Esophagus muscularis mucosa (tissue), 4 donors: ENCODE results near the gene EEA1. TPM values are rescaled to one million over a fixed set of nuclear protein-coding genes. Genes with fewer than 3 reads are reported as not detected.

Experiments used
- DNase-seq: peaks from one replicate; pipeline ENCODE4 v3.0.0-alpha.2; 2017; ENCODE audit errors: extremely low spot score
- H3K27ac ChIP-seq, 4 donors: fragments of 200-600 bp; sonication (generic); replicated peaks in 1 of 4; 1 replicate in 3 of 4; 2 replicates in 1 of 4; pipeline ENCODE4 v1.5.1; 2016 to 2019; ENCODE audit warnings: mild to moderate bottlenecking in 1 of 4
- H3K27me3 ChIP-seq, 4 donors: fragments of 200-600 bp; sonication (generic); one replicate each; pipeline versions ENCODE4 v1.5.1 to v1.6.0; 2016 to 2019
- H3K36me3 ChIP-seq, 4 donors: fragments of 200-600 bp; sonication (generic); one replicate each; pipeline ENCODE4 v1.5.1; 2016 to 2019
- H3K4me1 ChIP-seq, 4 donors: fragments of 200-600 bp; sonication (generic); one replicate each; pipeline ENCODE4 v1.5.1; 2016 to 2019
- H3K4me3 ChIP-seq, 4 donors: fragments of 200-600 bp; sonication (generic); 1 replicate in 2 of 4; 2 replicates in 2 of 4; pipeline ENCODE4 v1.5.1; 2016 to 2019; ENCODE audit warnings: mild to moderate bottlenecking in 4 of 4, moderate library complexity in 1 of 4
- H3K9me3 ChIP-seq, 4 donors: fragments of 200-600 bp; sonication (generic); 1 replicate in 3 of 4; 2 replicates in 1 of 4; pipeline ENCODE4 v1.5.1; 2016 to 2019
- CTCF ChIP-seq, 3 experiments: fragments of 200-600 bp in 2 of 3; fragments of 450-650 bp in 1 of 3; sonication (generic) in 2 of 3; IDR thresholded peaks; one replicate each; pipeline ENCODE4 v1.5.1; 2017 to 2019; ENCODE audit warnings: antibody characterized with exemption in 3 of 3, mild to moderate bottlenecking in 2 of 3, moderate library complexity in 1 of 3
- EP300 ChIP-seq: sonication (generic); formaldehyde crosslinking; IDR thresholded peaks from one replicate; pipeline ENCODE4 v1.6.1; 2017; ENCODE audit warnings: antibody characterized with exemption
- POLR2A ChIP-seq: fragments of 450-650 bp; IDR thresholded peaks from one replicate; pipeline ENCODE4 v1.6.1; 2017; ENCODE audit warnings: antibody characterized with exemption, moderate library complexity, mild to moderate bottlenecking, low read depth
- POLR2AphosphoS5 ChIP-seq, 2 donors: sonication (generic); formaldehyde crosslinking; IDR thresholded peaks; one replicate each; pipeline ENCODE4 v1.6.1; 2017; ENCODE audit warnings: antibody characterized with exemption in 2 of 2
- WGBS: methylation state at CpG from one replicate; pipeline ENCODE4 v1.1.5; 2018; 5-methylcytosine and 5-hydroxymethylcytosine counted together
- intact Hi-C: fragments of 100-400 bp; cut with DNase I; formaldehyde crosslinking; loops from one replicate; pipeline ENCODE4 v1.15.1; 2023
- total RNA-seq, 4 donors: library from RNA; depleted of rRNA; stranded (reverse); fragments of >200 nt; gene quantifications; one replicate each; pipeline versions ENCODE4 v1.1.0 to v1.2.1, GENCODE V29; 2016

The EEA1 gene
- total RNA-seq, 4 donors from 2014 or later, result 15.7 to 31.1 (median 24.1) TPM

- no peak for TF ChIP-seq POLR2A
- no peak for TF ChIP-seq EP300
- no peak for TF ChIP-seq POLR2AphosphoS5 (IDR thresholded peaks at IDR 0.05)
- no peak for TF ChIP-seq CTCF (IDR thresholded peaks at IDR 0.05)
- H3K4me1 ChIP-seq, result peaks cover 0 to 5% (median 0%) of the 10 kb centered on the region in 4 donors
- no peak overlapping the region for H3K27ac ChIP-seq
- no peaks in the 10 kb centered on the region for H3K27me3 ChIP-seq
- peaks cover 0 to 19% (median 16%) of the 10 kb centered on the region in 4 donors for H3K36me3 ChIP-seq
- intact Hi-C loops, result no loop called here
- H3K9me3 ChIP-seq, result no peaks in the 10 kb centered on the region
- DNase-seq, result no peak
- no peak overlapping the region for H3K4me3 ChIP-seq
Observed at GRCh38 chr12:92860521-92860920, 68.6 kb downstream of the EEA1 start.

GRCh38 chr12:92859650-92860386 lies 69.3 kb downstream of the EEA1 start:
- intact Hi-C loops, result no loop called here
- H3K27me3 ChIP-seq, result no peaks in the 10 kb centered on the region
- H3K4me1 ChIP-seq, result peaks cover 0 to 5% (median 0%) of the 10 kb centered on the region in 4 donors
- H3K9me3 ChIP-seq, result no peaks in the 10 kb centered on the region
- H3K4me3 ChIP-seq, result no peak overlapping the region
- TF ChIP-seq EP300, result no peak
- no peak for TF ChIP-seq CTCF (IDR thresholded peaks at IDR 0.05)
- TF ChIP-seq POLR2AphosphoS5 (IDR thresholded peaks at IDR 0.05), result no peak
- no peak for TF ChIP-seq POLR2A
- WGBS, result 95% methylated on average over 7 of the region's 7 CpGs
- no peak for DNase-seq
- peaks cover 0 to 19% (median 16%) of the 10 kb centered on the region in 4 donors for H3K36me3 ChIP-seq
- H3K27ac ChIP-seq, result no peak overlapping the region

GRCh38 chr12:92857818-92858217 lies 71.3 kb downstream of the EEA1 start:
- Histone ChIP-seq H3K36me3 (peaks cover 0 to 18% (median 17%) of the 10 kb centered on the region in 4 donors), H3K4me3 (no peak overlapping the region), H3K9me3 (no peaks in the 10 kb centered on the region), H3K4me1 (no peaks in the 10 kb centered on the region), H3K27me3 (no peaks in the 10 kb centered on the region), H3K27ac (no peak overlapping the region)
- no peak for DNase-seq
- intact Hi-C loops, result no loop called here
- TF ChIP-seq POLR2AphosphoS5 (IDR thresholded peaks at IDR 0.05) (no peak), CTCF (IDR thresholded peaks at IDR 0.05) (no peak), POLR2A (no peak), EP300 (no peak)
- WGBS, result over 99% methylated on average over 8 of the region's 8 CpGs

- no peak for TF ChIP-seq POLR2AphosphoS5 (IDR thresholded peaks at IDR 0.05)
- no peak for TF ChIP-seq CTCF (IDR thresholded peaks at IDR 0.05)
- DNase-seq, result no peak
- no peak overlapping the region for H3K4me3 ChIP-seq
- peaks cover 0 to 8% (median 0%) of the 10 kb centered on the region in 4 donors for H3K4me1 ChIP-seq
- WGBS, result 97% methylated on average over 3 of the region's 3 CpGs
- H3K27me3 ChIP-seq, result no peaks in the 10 kb centered on the region
- peaks cover 0 to 45% (median 24%) of the 10 kb centered on the region in 4 donors for H3K36me3 ChIP-seq
- H3K9me3 ChIP-seq, result no peaks in the 10 kb centered on the region
- intact Hi-C loops, result no loop called here
- no peak overlapping the region for H3K27ac ChIP-seq
Observed at GRCh38 chr12:92854344-92854743, 74.8 kb downstream of the EEA1 start.

- no peak overlapping the region for H3K27ac ChIP-seq
- intact Hi-C loops, result no loop called here
- H3K36me3 ChIP-seq, result peaks cover 0 to 34% (median 13%) of the 10 kb centered on the region in 4 donors
- no peak overlapping the region for H3K4me3 ChIP-seq
- no peaks in the 10 kb centered on the region for H3K9me3 ChIP-seq
- TF ChIP-seq POLR2A, result no peak
- TF ChIP-seq POLR2AphosphoS5 (IDR thresholded peaks at IDR 0.05), result no peak
- no peak for TF ChIP-seq EP300
- TF ChIP-seq CTCF (IDR thresholded peaks at IDR 0.05), result no peak
- H3K27me3 ChIP-seq, result no peaks in the 10 kb centered on the region
- 96% methylated on average over 3 of the region's 3 CpGs for WGBS
- no peak for DNase-seq
- H3K4me1 ChIP-seq, result peaks cover 0 to 8% (median 0%) of the 10 kb centered on the region in 4 donors
Observed at GRCh38 chr12:92848740-92849139, 80.4 kb downstream of the EEA1 start.
